Measurements from ENCODE around the gene SLC25A25.

DNA sequence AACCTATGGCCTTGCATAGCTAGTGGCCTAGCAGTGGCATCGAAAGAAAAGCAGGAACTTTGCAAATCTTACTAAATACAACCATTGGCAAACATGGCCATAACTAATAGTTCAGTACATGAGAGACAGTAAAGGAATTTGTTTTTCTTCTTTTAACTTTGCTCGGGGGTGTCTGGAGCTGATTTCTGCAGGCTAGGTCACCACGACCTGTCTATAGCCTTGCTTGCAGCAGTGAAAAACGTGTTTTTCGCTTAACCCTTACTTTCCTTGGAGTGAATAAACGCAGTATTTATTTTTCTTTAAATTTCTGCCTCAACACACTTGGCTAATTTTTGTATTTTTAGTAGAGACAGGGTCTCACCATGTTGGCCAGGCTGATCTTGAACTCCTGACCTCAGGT lies 20.8 kb upstream of the SLC25A25 start:
- no peak for TF ChIP-seq POLR2AphosphoS5 (IDR thresholded peaks at IDR 0.05; ENCODE audit: borderline replicate concordance, low read depth, low read length)
- no peak for TF ChIP-seq EZH2 (IDR thresholded peaks at IDR 0.05)
- TF ChIP-seq FOXP2 (optimal IDR thresholded peaks at IDR 0.05; ENCODE audit: control extremely low read depth, extremely low read length, insufficient read depth): no peak
